Natural killer cell (primary cell): ENCODE data around the gene ANKRD53. TPM values are rescaled to one million over a fixed set of nuclear protein-coding genes. Genes with fewer than 3 reads are reported as not detected.

Experiments used
- ATAC-seq, 3 donors: fragments of 150-1000 bp in 2 of 3; fragments of 200-7000 bp in 1 of 3; cut with Tn5 transposase; 1 replicate in 1 of 3; 2 replicates in 2 of 3; pipeline ENCODE4 v1.10.0; 2021; ENCODE audit warnings: mild to moderate bottlenecking in 2 of 3, moderate library complexity in 2 of 3
- DNase-seq, 2 donors: peaks; one replicate each; pipeline versions ENCODE4 v3.0.0 to v3.0.0-alpha.2; 2013 to 2021; ENCODE audit warnings: mixed read lengths in 1 of 2
- H3K27ac ChIP-seq: one replicate; pipeline ENCODE4 v1.5.1; 2013; ENCODE audit warnings: mild to moderate bottlenecking, low read length
- H3K27me3 ChIP-seq: one replicate; pipeline ENCODE4 v1.6.1; 2013; ENCODE audit warnings: low read length; ENCODE audit not compliant: control insufficient read depth, insufficient read depth
- H3K36me3 ChIP-seq: one replicate; pipeline ENCODE4 v1.6.1; 2013; ENCODE audit warnings: low read length; ENCODE audit not compliant: control insufficient read depth, insufficient read depth
- H3K4me1 ChIP-seq: one replicate; pipeline ENCODE4 v1.6.1; 2013; ENCODE audit warnings: low read length; ENCODE audit not compliant: control insufficient read depth, insufficient read depth
- H3K4me3 ChIP-seq: one replicate; pipeline ENCODE4 v1.5.1; 2013; ENCODE audit warnings: low read length
- H3K9me3 ChIP-seq: one replicate; pipeline ENCODE4 v1.6.1; 2013; ENCODE audit warnings: low read length; ENCODE audit not compliant: control insufficient read depth, insufficient read depth
- H3K27ac Mint-ChIP-seq, 2 donors: one replicate each; pipeline ENCODE4 v1.8.0; 2022; ENCODE audit warnings: mild to moderate bottlenecking in 2 of 2, mixed read lengths in 2 of 2, moderate library complexity in 1 of 2
- H3K27me3 Mint-ChIP-seq, 2 donors: one replicate each; pipeline ENCODE4 v1.8.0; 2022; ENCODE audit warnings: low read depth in 2 of 2, mixed read lengths in 2 of 2
- H3K36me3 Mint-ChIP-seq: one replicate; pipeline ENCODE4 v1.8.0; 2022; ENCODE audit warnings: mixed read lengths
- H3K4me1 Mint-ChIP-seq, 2 donors: one replicate each; pipeline ENCODE4 v1.8.0; 2022; ENCODE audit warnings: mixed read lengths in 2 of 2
- H3K4me3 Mint-ChIP-seq: one replicate; pipeline ENCODE4 v1.8.0; 2022; ENCODE audit warnings: mild to moderate bottlenecking, moderate library complexity, mixed read lengths
- H3K9me3 Mint-ChIP-seq, 2 donors: one replicate each; pipeline ENCODE4 v1.8.0; 2022; ENCODE audit warnings: mixed read lengths in 2 of 2
- WGBS: methylation state at CpG from one replicate; pipeline ENCODE4 v1.1.7; 2013; ENCODE audit warnings: missing lambda C conversion rate; ENCODE audit not compliant: insufficient coverage; 5-methylcytosine and 5-hydroxymethylcytosine counted together
- intact Hi-C: fragments of 100-400 bp; cut with micrococcal nuclease; formaldehyde crosslinking; loops from one replicate; pipeline ENCODE4 v1.14.2; 2022
- total RNA-seq, 4 donors: library from RNA; stranded (reverse); fragments of 120-200 nt in 1 of 4; gene quantifications; one replicate each; pipeline versions ENCODE4 v1.2.3 to v1.2.4, GENCODE V29; 2013 to 2022
- TF ChIP-seq, protein P1 (sequence below): fragments of 200-600 bp; IDR thresholded peaks from one replicate; pipeline ENCODE4 v1.8.0; 2022; ENCODE audit warnings: antibody characterized with exemption

Gene ANKRD53
- total RNA-seq, 3 donors from 2014 or later (not counting 1 experiment from before 2014, with no cell fraction given): 2.2 to 3.1 (median 2.5) TPM

DNA sequence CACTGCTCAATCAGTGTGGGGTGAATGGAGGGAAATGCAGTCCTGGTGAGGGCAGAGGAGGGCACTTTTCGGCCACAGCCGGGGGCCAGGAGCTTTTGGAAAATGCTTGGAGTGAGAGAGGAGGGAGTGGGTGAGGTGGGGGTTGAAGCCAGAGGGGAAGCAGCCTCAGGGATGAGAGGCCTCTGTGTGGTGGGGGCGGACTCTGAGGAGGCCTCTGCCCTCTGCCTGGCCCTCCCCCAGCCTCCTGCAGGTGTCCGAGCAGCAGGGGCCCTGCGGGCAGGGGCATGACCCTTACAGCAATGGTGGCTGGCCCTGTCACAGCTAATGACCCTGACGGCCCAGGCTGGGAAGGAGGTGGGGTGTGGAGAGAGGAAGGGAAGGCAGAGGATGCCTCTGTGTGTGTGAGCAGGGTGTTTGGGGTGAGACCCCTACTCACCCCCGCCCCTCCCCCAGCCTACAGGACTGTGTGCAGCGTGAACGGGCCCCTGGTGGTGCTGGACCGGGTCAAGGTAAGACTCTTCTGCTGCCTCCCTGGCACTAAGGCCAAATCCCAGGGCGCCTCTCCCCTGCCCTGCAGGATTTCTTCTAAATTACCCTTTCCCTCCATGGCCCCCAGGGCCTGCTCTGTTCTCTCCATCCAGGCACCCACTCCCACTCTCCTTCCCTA lies 35.1 kb upstream of the ANKRD53 start:
- peaks cover 7 to 23% of the 10 kb centered on the region in 2 donors for H3K27me3 Mint-ChIP-seq
- no peak overlapping the region for H3K27ac Mint-ChIP-seq
- no peaks in the 10 kb centered on the region for H3K36me3 Mint-ChIP-seq
- peaks cover 3% of the 10 kb centered on the region for H3K4me1 ChIP-seq
- peak in 1 of 2 donors; percentile 12 for DNase-seq
- no peak overlapping the region for H3K27ac ChIP-seq
- peaks cover 3% of the 10 kb centered on the region for H3K27me3 ChIP-seq
- H3K4me3 Mint-ChIP-seq: no peak overlapping the region
- H3K9me3 Mint-ChIP-seq: no peaks in the 10 kb centered on the region
- H3K4me3 ChIP-seq: no peak overlapping the region
- peaks cover 6 to 9% of the 10 kb centered on the region in 2 donors for H3K4me1 Mint-ChIP-seq
- intact Hi-C loops: loop anchor here (10.0 kb wide), 1 partner anchor 639 kb away; the partner anchor contains the start of gene FAM136A
- TF ChIP-seq, protein P1, sequence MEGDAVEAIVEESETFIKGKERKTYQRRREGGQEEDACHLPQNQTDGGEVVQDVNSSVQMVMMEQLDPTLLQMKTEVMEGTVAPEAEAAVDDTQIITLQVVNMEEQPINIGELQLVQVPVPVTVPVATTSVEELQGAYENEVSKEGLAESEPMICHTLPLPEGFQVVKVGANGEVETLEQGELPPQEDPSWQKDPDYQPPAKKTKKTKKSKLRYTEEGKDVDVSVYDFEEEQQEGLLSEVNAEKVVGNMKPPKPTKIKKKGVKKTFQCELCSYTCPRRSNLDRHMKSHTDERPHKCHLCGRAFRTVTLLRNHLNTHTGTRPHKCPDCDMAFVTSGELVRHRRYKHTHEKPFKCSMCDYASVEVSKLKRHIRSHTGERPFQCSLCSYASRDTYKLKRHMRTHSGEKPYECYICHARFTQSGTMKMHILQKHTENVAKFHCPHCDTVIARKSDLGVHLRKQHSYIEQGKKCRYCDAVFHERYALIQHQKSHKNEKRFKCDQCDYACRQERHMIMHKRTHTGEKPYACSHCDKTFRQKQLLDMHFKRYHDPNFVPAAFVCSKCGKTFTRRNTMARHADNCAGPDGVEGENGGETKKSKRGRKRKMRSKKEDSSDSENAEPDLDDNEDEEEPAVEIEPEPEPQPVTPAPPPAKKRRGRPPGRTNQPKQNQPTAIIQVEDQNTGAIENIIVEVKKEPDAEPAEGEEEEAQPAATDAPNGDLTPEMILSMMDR: no peak
- no peaks in the 10 kb centered on the region for H3K9me3 ChIP-seq
- ATAC-seq: no peak
- WGBS: 90% methylated on average over 11 of the region's 11 CpGs
- no peaks in the 10 kb centered on the region for H3K36me3 ChIP-seq

DNA sequence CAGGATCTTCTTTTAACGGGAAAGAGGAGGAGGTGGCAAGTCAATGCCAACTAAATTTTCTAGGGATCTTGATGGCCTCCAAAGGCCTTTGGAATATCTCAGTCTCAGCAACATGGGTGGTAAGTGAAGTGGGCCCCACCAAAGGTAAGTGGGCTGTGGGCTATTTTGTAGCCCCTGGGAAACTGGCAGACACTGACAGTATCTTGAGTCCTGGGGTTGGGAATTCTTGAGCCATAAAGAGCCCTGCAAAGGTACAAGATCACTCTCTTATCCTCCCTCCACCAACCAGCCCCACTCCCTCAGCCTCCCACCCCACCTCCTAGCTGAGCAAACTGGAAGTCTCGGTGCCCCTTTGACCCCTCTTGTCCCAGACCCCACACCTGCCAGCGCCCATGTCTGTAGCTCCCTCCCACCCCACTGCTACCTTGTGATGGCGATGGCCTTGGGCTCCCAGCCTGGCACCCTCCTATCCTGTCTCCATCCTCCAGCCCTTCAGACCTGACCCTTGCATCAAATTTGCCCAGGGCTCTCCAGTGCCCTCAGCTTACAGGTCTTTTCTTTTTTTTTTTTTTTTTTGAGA lies 34.2 kb upstream of the ANKRD53 start:
- H3K4me1 ChIP-seq: peaks cover 7% of the 10 kb centered on the region
- Mint-ChIP-seq H3K4me3 (no peak overlapping the region), H3K9me3 (no peaks in the 10 kb centered on the region), H3K4me1 (peaks cover 9 to 11% of the 10 kb centered on the region in 2 donors), H3K27ac (no peak overlapping the region), H3K27me3 (peaks cover 11 to 21% of the 10 kb centered on the region in 2 donors), H3K36me3 (no peaks in the 10 kb centered on the region)
- H3K36me3 ChIP-seq: no peaks in the 10 kb centered on the region
- no peak overlapping the region for H3K27ac ChIP-seq
- H3K27me3 ChIP-seq: peaks cover 3% of the 10 kb centered on the region
- DNase-seq: no peak
- TF ChIP-seq, protein P1: no peak
- ATAC-seq: no peak
- no peaks in the 10 kb centered on the region for H3K9me3 ChIP-seq
- no peak overlapping the region for H3K4me3 ChIP-seq
- intact Hi-C loops: loop anchor here (10.0 kb wide), 1 partner anchor 639 kb away; the partner anchor contains the start of gene FAM136A
- WGBS: 88% methylated on average over 4 of the region's 4 CpGs

DNA sequence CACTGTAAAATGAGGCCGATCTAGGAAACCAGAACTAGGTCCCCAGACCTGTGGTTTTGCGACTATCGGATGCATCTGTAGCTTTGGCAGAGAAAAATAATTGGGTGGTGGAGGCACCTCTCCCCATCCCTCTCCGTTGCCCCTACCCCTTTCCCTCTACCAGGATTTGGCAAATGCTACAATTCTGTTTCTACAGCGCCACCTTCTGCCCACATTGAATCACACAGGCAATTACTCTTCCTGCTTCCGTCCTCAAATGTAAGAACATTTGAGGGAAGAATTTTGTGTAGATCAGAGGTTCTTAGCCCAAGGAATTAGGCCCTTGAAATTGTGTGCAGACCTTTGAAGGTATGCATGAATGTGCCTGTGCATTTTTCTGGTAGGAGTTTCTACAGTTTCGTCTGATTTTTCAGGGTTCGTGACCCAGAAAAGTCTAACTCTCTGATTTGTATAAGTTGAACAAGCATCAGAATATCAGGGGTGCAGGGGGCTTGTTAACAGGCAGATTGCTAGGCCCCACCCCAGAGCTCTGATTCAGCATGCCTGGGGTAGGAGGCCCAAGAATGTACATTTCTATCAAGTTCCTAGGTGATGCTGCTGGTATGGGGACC lies 31.5 kb upstream of the ANKRD53 start:
- Mint-ChIP-seq H3K27me3 (peaks cover 16 to 18% of the 10 kb centered on the region in 2 donors), H3K4me3 (no peak overlapping the region), H3K36me3 (no peaks in the 10 kb centered on the region), H3K4me1 (peaks cover 9 to 11% of the 10 kb centered on the region in 2 donors), H3K27ac (no peak overlapping the region), H3K9me3 (no peaks in the 10 kb centered on the region)
- 28% methylated on average over 7 of the region's 8 CpGs for WGBS
- DNase-seq (peak; percentile 29 to 82), ATAC-seq (peak in 2 of 3 donors; percentile 51)
- intact Hi-C loops: loop anchor here (1.0 to 10.0 kb wide), 3 partner anchors 76 to 642 kb away; partner anchors contain the start of gene FAM136A
- H3K4me1 ChIP-seq: peaks cover 7% of the 10 kb centered on the region
- H3K4me3 ChIP-seq: no peak overlapping the region
- no peaks in the 10 kb centered on the region for H3K36me3 ChIP-seq
- no peaks in the 10 kb centered on the region for H3K9me3 ChIP-seq
- peaks cover 3% of the 10 kb centered on the region for H3K27me3 ChIP-seq
- H3K27ac ChIP-seq: no peak overlapping the region
- TF ChIP-seq, protein P1: peak; percentile 76
